Hematopoietic multipotent progenitor cell treated with erythropoietin and hydrocortisone succinate and interleukin-3 and kit ligand, for 4 days (in vitro differentiated cells): ENCODE data around the gene TYK2.
"Not testable (repeated sequence)": the region's sequence is repeated elsewhere in the genome, so short reads cannot be mapped to it uniquely, and the experiment has no call there.

Experiments
- DNase-seq: peaks from one replicate; pipeline ENCODE4 v3.0.0-alpha.2; 2015

The TYK2 gene

GRCh38 chr19:10407096-10407495 is 26.7 kb upstream of the TYK2 start:
- no peak for DNase-seq

- no peak for DNase-seq
Measured at GRCh38 chr19:10406191-10406590, 25.8 kb upstream of the TYK2 start.

- DNase-seq = no peak
Measured at GRCh38 chr19:10404888-10405820, 24.8 kb upstream of the TYK2 start.

DNA sequence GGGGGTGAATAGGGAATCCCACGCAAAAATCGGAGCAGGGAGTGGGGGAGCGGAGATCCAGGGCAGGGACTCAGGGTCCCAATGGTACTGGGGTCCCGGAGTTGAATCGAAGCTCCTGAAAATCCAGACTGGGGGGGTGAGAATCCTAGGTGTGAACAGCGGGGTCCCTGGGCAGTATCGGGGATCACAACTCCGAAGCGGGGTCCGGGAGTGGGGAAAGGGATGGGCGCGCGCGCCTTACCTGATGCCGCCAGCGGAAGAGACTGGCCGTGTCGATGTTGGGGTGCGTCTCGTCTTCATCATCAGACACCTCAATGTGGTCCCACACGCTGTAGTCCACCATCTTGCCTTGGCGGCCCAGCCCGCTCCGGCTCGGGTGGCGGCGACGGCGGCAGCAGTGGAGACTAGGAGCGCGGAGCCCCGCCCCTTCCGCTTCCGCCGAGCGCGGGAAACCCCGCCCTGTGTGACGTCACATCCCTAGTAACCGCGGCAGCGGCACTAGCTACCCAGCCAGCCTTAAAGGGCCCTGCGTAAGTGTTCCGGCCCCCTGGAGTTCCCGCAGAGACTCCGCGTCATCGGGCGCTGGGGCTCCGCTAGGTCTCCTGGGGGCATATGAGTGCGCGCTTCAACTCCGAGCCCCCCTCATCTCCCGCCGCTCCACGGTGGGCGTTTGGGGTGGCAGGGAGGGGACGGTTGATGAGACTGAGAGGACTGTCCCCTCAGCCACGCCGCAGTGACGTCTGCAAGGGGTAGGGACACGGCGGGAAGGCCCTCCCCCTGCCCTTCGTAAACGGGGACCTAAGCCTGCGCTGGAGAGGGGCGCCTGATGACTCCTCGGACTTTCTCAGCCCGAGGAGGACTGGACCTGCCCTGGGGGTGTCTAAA is 23.0 kb upstream of the TYK2 start, which contains the start of gene CDC37:
Gene CDC37 (minus strand): TSS at position 406 of the 885 bp plus-strand sequence. CDS start 63 bp downstream, at position 343.
- DNase-seq = peak; percentile 98

GRCh38 chr19:10402441-10403038 is 22.2 kb upstream of the TYK2 start:
- peak; percentile 52 for DNase-seq

DNA sequence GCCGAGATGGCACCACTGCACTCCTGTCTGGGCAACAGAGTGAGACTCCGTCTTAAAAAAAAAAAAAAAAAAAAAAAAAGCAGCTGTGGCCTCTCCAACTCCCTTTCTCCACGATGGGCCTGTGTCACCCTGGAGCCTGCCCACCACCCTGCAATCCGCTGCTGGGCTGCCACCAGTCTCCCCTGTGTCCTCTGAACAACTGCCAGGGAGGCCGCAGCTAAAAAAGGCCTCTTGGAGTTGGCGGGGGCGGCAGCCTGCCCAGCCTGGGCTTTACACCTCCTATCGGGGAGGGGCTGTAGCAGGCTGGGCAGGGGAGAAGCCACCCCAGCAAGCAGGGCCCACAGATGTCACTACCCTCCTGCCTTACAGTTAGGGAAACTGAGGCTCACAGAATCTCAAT is 19.5 kb upstream of the TYK2 start:
- no peak for DNase-seq

DNA sequence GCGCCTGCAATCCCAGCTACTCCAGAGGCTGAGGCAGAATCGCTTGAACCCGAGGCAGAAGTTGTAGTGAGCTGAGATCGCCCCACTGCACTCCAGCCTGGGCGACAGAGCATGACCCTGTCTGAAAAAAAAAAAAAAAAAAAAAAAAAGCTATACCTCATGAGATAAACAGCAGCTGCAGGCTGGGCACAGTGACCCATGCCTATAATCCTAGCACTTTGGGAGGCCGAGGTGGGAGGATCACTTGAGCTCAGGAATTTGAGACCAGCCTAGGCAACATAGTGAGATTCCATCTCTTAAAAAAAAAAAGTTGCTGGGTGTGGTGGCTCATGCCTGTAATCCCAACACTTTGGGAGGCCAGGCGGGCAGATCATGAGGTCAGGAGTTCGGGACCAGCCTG is 19.0 kb upstream of the TYK2 start:
- DNase-seq = not testable (repeated sequence)

DNA sequence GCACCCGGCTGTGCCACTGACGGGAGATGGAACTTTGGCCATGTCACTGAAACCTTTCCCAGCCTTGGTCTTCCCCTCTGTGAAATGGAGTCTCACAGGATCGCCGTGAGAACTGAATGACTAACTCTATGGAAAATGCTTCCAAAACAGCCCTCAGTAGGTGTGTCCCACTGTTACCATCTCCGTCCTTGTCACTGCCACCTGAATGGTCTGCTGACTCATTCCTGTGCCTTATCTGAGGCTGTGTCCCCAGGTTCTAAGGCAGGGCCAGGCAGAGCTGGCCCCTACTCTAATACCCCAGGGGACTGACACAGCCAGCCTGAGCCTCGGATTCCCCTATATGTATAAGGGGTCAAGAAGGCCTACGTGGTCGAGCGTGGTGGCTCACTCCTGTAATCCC is 18.4 kb upstream of the TYK2 start:
- DNase-seq = no peak

DNA sequence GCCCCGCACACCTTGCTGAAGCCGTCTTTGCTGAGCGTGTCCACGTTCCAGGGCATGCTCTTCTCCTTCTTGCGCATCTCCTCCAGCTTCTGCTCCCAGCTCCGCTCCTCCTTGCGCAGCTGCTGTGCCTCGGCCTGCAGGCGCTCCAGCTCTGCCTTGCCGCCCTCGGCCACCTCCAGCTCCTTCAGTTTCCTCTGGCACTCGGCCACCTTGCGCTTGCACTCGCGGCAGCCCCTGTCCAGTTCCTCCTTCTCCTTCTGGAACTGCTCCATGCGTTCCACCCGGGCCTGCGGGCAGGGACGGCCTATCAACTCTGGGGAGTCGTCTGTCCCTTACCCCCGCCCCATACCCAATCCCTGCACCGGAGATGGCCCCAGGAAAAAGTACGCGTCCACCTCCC is 15.5 kb upstream of the TYK2 start:
- DNase-seq = no peak

DNA sequence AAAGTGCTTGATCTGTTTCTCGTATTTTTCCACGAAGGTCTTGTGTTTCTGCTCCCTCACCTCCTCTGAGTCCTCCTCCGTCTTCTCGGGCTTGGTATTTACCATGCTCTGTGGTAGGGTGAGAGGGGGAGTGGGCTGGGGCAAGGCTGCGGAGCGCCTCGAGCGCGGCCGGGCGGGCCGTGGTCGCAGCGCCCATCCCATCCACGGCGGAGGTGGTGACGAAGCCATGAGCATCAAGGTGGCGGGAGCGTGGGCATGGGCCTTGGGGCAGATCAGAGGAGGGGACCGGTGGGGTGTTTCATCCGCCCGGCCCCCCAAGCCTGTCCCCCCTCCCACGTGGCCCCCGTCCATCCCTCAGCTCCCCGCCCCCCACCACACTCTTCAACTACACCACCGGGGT is 15.1 kb upstream of the TYK2 start:
- DNase-seq = no peak

DNA sequence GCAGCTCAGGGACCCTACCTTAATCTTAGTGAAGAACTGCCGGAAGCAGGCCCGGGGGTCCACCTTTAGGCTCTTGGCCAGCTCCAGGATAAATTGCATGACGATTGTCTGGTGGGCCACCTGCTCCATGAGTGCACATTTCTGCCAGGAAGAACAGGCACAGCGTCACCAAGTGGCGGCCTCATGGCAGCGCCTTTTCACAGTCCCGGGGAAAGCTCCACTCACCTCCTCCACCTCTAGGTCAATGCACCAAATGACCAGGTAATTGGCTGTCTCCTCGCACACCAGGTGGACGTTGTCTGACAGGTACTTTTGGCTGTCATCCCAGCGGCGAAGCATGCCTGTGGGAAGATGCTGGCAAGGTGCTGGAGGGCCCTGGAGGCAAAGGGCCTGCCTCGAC is 14.6 kb upstream of the TYK2 start:
- no peak for DNase-seq

GRCh38 chr19:10393137-10393536 is 12.8 kb upstream of the TYK2 start:
- DNase-seq = no peak

GRCh38 chr19:10392120-10392519 is 11.7 kb upstream of the TYK2 start:
- DNase-seq = no peak

DNA sequence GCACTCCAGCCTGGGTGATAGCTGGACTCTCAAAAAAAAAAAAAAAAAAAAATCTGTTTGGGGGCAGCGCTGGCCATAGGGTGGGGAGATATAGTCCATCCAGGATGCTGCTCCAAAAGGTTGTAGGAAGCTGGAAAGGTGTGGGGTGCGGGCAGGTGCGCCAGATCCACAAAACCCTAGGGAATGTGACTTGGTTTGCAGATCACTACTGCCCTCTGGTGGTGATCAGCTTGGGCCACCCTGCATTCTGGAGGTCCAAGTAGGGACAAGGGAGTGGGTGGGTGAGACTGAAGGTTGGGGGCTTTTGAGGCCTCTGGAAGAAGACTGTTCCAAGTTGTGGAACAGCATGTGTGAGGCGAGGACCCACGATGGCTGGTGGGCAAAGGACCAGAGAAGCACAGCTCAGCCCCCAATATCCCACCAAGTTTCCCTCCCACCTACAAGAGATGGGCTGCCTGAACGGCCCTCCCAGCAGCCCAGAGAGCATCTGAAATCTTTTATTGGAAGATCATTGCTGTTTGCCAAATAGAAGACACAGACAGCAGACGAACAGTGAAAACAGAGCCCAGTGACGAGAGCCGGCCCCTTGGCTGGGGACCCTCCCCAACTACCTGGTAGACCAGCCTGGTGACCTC is 10.4 kb upstream of the TYK2 start:
- DNase-seq = peak; percentile 82

GRCh38 chr19:10389863-10390262 is 9.5 kb upstream of the TYK2 start:
- DNase-seq = peak; percentile 52

DNA sequence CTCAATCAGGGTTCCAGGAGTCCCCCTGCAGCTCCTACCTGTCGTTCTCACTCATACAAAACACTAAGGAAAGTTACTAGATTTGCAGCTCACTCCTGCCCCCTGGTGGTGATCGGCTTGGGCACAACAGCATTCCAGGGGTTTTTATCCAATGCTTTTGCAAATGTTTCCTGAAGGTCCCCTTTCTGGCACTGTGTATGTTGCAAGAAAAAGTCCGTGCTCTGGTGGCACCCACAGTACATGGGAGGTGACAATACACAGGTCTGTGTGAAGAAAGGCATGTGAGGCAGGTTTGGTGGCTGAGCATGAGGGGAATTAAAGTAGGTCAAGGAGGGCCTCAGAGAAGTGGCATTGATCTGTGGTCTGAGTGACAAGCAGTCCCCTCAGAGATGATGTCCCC is 8.6 kb upstream of the TYK2 start:
- peak; percentile 85 for DNase-seq

DNA sequence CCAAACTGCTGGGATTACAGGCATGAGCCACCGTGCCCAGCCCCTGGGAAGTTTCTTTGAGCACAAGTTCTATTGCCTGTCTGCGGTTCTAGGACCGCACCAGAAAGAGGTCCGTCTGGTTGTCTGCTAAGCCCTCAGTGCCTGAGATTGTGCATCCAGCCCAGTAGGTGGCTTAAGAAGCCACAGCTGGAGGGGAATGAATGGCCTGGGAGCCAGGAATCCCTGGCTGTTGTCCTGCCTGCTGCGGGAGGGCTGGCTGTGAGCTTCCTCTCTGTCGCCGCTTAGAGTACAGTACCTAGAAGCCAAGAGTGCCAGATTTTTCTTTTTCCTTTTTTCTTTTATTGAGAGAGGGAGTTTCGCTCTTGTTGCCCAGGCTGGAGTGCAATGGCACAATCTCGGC is 4.2 kb upstream of the TYK2 start:
- DNase-seq = no peak

DNA sequence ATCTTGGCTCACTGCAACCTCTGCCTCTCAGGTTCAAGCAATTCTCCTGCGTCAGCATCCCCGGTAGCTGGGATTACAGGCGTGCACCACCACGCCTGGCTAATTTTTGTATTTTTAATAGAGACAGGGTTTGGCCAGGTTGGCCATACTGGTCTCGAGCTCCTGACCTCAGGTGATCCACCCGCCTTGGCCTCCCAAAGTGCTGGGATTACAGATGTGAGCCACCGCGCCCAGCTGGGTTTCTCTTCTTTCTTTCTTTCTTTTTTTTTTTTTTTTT is 2.8 kb upstream of the TYK2 start:
- not testable (repeated sequence) for DNase-seq

- DNase-seq = no peak
Measured at GRCh38 chr19:10379880-10380312, 476 bp downstream of the TYK2 start.

GRCh38 chr19:10378124-10378523 is 2.2 kb downstream of the TYK2 start:
- DNase-seq = no peak

GRCh38 chr19:10377140-10377640 is 3.2 kb downstream of the TYK2 start:
- not testable (repeated sequence) for DNase-seq

- no peak for DNase-seq
Measured at GRCh38 chr19:10374931-10375330, 5.4 kb downstream of the TYK2 start.

- peak; percentile 34 for DNase-seq
Measured at GRCh38 chr19:10372690-10373089, 7.7 kb downstream of the TYK2 start.
